GM12878 (cell line): ENCODE measurements around the gene ARHGAP15. TPM values are rescaled to one million over a fixed set of nuclear protein-coding genes. Genes with fewer than 3 reads are reported as not detected.

Experiments
- ATAC-seq: fragments of 200-7000 bp; cut with Tn5 transposase; 3 replicates; pipeline ENCODE4 v1.9.1; 2020; ENCODE audit warnings: mild to moderate bottlenecking, moderate library complexity
- BruUV-seq: library from RNA; stranded (reverse); fragments of 400-500 nt; replicated peaks from 2 replicates; lab custom pipeline; 2021; lab: Mats Ljungman, UMichigan
- CTCF ChIA-PET: fragments of 300-600 bp; sonication (Branson Sonifier 250); formaldehyde crosslinking; extraction: SDS; loops from one replicate; lab custom pipeline; 2021; ENCODE audit warnings: inconsistent platforms; lab: Yijun Ruan, JAX
- POLR2A ChIA-PET: fragments of 350-600 bp; formaldehyde crosslinking; extraction: SDS; loops from one replicate; lab custom pipeline; 2021; ENCODE audit warnings: inconsistent platforms; lab: Charles Lee
- RAD21 ChIA-PET: fragments of 300-600 bp; sonication (Branson Sonifier 250); formaldehyde crosslinking; loops from one replicate; lab custom pipeline; 2023; ENCODE audit warnings: antibody characterized with exemption; ENCODE audit not compliant: unreplicated experiment; lab: Charles Lee
- SMC1A ChIA-PET: fragments of 300-600 bp; sonication (Branson Sonifier 250); formaldehyde crosslinking; loops from one replicate; lab custom pipeline; 2023; ENCODE audit not compliant: unreplicated experiment, uncharacterized antibody; lab: Charles Lee
- DNase-seq: peaks from one replicate; pipeline ENCODE4 v3.0.0-alpha.2; 2011; ENCODE audit warnings: low read depth, low spot score
- FAIRE-seq: peaks from 3 replicates; lab custom pipeline; 2011; peaks lifted over from hg19 to GRCh38; lab: Jason Lieb, UNC
- H2AFZ ChIP-seq: 2 replicates; pipeline ENCODE4 v1.6.0; 2011; ENCODE audit warnings: low read depth, low read length, control low read depth; ENCODE audit not compliant: control insufficient read depth
- H3K27ac ChIP-seq: 2 replicates; pipeline ENCODE4 v1.5.1; 2011; ENCODE audit warnings: control low read depth; ENCODE audit not compliant: control insufficient read depth, insufficient read depth
- H3K27me3 ChIP-seq, 2 experiments: replicated peaks in 1 of 2; 2 replicates each; pipeline versions ENCODE4 v1.6.0 to v1.6.1; 2011; ENCODE audit warnings: low read length in 1 of 2; ENCODE audit not compliant: control insufficient read depth in 2 of 2, insufficient read depth in 2 of 2
- H3K36me3 ChIP-seq, 2 experiments: 2 replicates each; pipeline ENCODE4 v1.5.1; 2011; ENCODE audit warnings: low read length in 1 of 2; ENCODE audit not compliant: control insufficient read depth in 2 of 2, insufficient read depth in 2 of 2
- H3K4me1 ChIP-seq: 2 replicates; pipeline ENCODE4 v1.6.1; 2011; ENCODE audit warnings: mild to moderate bottlenecking, low read length, moderate library complexity, mixed read lengths; ENCODE audit not compliant: control insufficient read depth, insufficient read depth
- H3K4me2 ChIP-seq: 2 replicates; pipeline ENCODE4 v1.6.0; 2011; ENCODE audit warnings: control low read depth; ENCODE audit not compliant: control insufficient read depth, insufficient read depth
- H3K4me3 ChIP-seq: fragments of 200-600 bp; sonication (generic); 2 replicates; pipeline ENCODE4 v1.5.1; 2016
- H3K79me2 ChIP-seq: 2 replicates; pipeline ENCODE4 v1.6.0; 2011; ENCODE audit warnings: low read length; ENCODE audit not compliant: control insufficient read depth, insufficient read depth
- H3K9ac ChIP-seq: 2 replicates; pipeline ENCODE4 v1.8.0; 2011; ENCODE audit warnings: low read length, control low read depth, mixed read lengths; ENCODE audit not compliant: control insufficient read depth, insufficient read depth
- H3K9me3 ChIP-seq: replicated peaks from 3 replicates; pipeline ENCODE4 v1.5.1; 2011; ENCODE audit warnings: mild to moderate bottlenecking, low read length; ENCODE audit not compliant: control insufficient read depth, insufficient read depth
- H4K20me1 ChIP-seq: 2 replicates; pipeline ENCODE4 v1.6.0; 2011; ENCODE audit not compliant: control insufficient read depth, insufficient read depth
- CTCF ChIP-seq, 3 experiments: IDR thresholded peaks in 2 of 3; conservative IDR thresholded peaks in 1 of 3; 2 replicates each; pipeline ENCODE4 v1.5.1; 2011; ENCODE audit warnings: low read depth in 3 of 3, low read length in 3 of 3, mild to moderate bottlenecking in 3 of 3, control low read depth in 2 of 3, moderate library complexity in 2 of 3, inconsistent platforms in 1 of 3, mixed read lengths in 1 of 3; ENCODE audit not compliant: control insufficient read depth in 2 of 3, insufficient read depth in 1 of 3; ENCODE audit errors: extremely low read depth in 1 of 3
- MAX ChIP-seq: IDR thresholded peaks from 2 replicates; pipeline ENCODE4 v1.6.1; 2012; ENCODE audit warnings: low read depth, low read length, improper control_type of control experiment
- MYC ChIP-seq: IDR thresholded peaks from 2 replicates; pipeline ENCODE4 v1.6.1; 2011; ENCODE audit warnings: mild to moderate bottlenecking, low read length, moderate library complexity, inconsistent platforms; ENCODE audit not compliant: insufficient read depth, insufficient replicate concordance, insufficient read length, severe bottlenecking
- POLR2AphosphoS2 ChIP-seq: IDR thresholded peaks from 2 replicates; pipeline ENCODE4 v1.6.1; 2011; ENCODE audit warnings: low read depth, mild to moderate bottlenecking, low read length, improper control_type of control experiment, moderate library complexity
- SMC3 ChIP-seq: IDR thresholded peaks from 2 replicates; pipeline ENCODE4 v1.6.1; 2011; ENCODE audit warnings: low read length, improper control_type of control experiment, borderline replicate concordance
- SRF ChIP-seq, 2 experiments: IDR thresholded peaks; 2 replicates each; pipeline ENCODE4 v1.6.1; 2011; ENCODE audit warnings: low read depth in 2 of 2, low read length in 2 of 2, mild to moderate bottlenecking in 1 of 2, moderate library complexity in 1 of 2
- TCF12 ChIP-seq: IDR thresholded peaks from 2 replicates; pipeline ENCODE4 v1.6.1; 2011; ENCODE audit warnings: low read depth, mild to moderate bottlenecking, low read length
- ZNF592 ChIP-seq: fragments of 450-650 bp; IDR thresholded peaks from 2 replicates; pipeline ENCODE4 v1.6.1; 2017; ENCODE audit warnings: mild to moderate bottlenecking, moderate library complexity
- in situ Hi-C: fragments of 300-500 bp; cut with MboI; formaldehyde crosslinking; loops from 9 replicates; pipeline ENCODE4 v1.14.3; 2018; ENCODE audit warnings: mixed read lengths
- intact Hi-C: fragments of 100-400 bp; cut with micrococcal nuclease; formaldehyde crosslinking; loops from one replicate; pipeline ENCODE4 v1.14.2; 2022; ENCODE audit not compliant: unreplicated experiment
- polyA plus RNA-seq, 11 experiments: library from polyadenylated mRNA; depleted of rRNA in 4 of 11; unstranded in 6 of 11; stranded (reverse) in 5 of 11; fragments of >200 nt; fragmentation: Nextera tagmentation in 4 of 11; fragmentation: Illumina TruSeq in 1 of 11; extraction: Ambion mirVana in 4 of 11; extraction: Trizol in 1 of 11; gene quantifications; 1 replicate in 1 of 11; 2 replicates in 10 of 11; pipeline versions ENCODE4 v1.2.1 to v1.2.3, GENCODE V29; 2011 to 2016; ENCODE audit warnings: inconsistent platforms in 2 of 11, missing spikeins in 2 of 11, low read depth in 1 of 11
- total RNA-seq, 4 experiments: library from RNA; depleted of rRNA in 3 of 4; stranded (reverse); fragments of >200 nt in 3 of 4; fragmentation: Illumina TruSeq in 1 of 4; extraction: Trizol in 1 of 4; gene quantifications; 2 replicates each; pipeline versions ENCODE4 v1.2.1 to v1.2.3, GENCODE V29; 2013 to 2021

The ARHGAP15 gene
- total and polyA plus RNA-seq, 10 of the 15 experiments (the other 5 are each of a cell fraction or from before 2014, with no cell fraction given) = 38.0 to 92.6 (median 66.7) TPM

GRCh38 chr2:143514413-143514812 lies 385.2 kb downstream of the ARHGAP15 start (continued):
- no peak for TF ChIP-seq TCF12
- TF ChIP-seq ZNF592 = no peak

- SMC1A ChIA-PET = interaction anchor here (1.0 to 1.2 kb wide), 2 partner anchors 49 to 85 kb away, joined by 3 read pairs; no protein-coding TSS in a partner anchor
- no peaks in the 10 kb centered on the region for H3K79me2 ChIP-seq
- no peak overlapping the region for H3K9ac ChIP-seq
- POLR2A ChIA-PET = no interaction called here
- FAIRE-seq (no peak), DNase-seq (no peak), ATAC-seq (no peak)
- RAD21 ChIA-PET = no interaction called here
- no TSS peak for BruUV-seq
- TF ChIP-seq SMC3 (no peak), MYC (no peak), SRF (IDR thresholded peaks at IDR 0.05; ENCODE audit: low read depth in 2 of 2, low read length in 2 of 2) (no peak), MAX (no peak), CTCF (IDR thresholded peaks at IDR 0.05 in 2 of 3, conservative IDR thresholded peaks at IDR 0.05 in 1 of 3; ENCODE audit: control insufficient read depth in 2 of 3, extremely low read depth in 1 of 3, insufficient read depth in 1 of 3, low read depth in 3 of 3, low read length in 3 of 3) (no peak), TCF12 (no peak), POLR2AphosphoS2 (no peak)
- CTCF ChIA-PET = no interaction called here
- H3K4me1 ChIP-seq = no peaks in the 10 kb centered on the region
- H3K9me3 ChIP-seq = no peaks in the 10 kb centered on the region
- peaks cover 2 to 7% of the 10 kb centered on the region in 2 experiments; a peak in 3 of 4 replicates for H3K36me3 ChIP-seq
- H3K4me2 ChIP-seq = no peak overlapping the region
- no peak overlapping the region for H3K4me3 ChIP-seq
- no peak overlapping the region for H3K27ac ChIP-seq
- no peaks in the 10 kb centered on the region for H3K27me3 ChIP-seq
- in situ Hi-C loops (no loop called here), intact Hi-C loops (no loop called here)
- no peaks in the 10 kb centered on the region for H4K20me1 ChIP-seq
- no peak overlapping the region for H2AFZ ChIP-seq
Observed at GRCh38 chr2:143515318-143515717, 386.1 kb downstream of the ARHGAP15 start.
